Astrocyte of the hippocampus (primary cell): ENCODE measurements around the gene NPIPA1.
A peak's percentile ranks its signal among the peaks of the same experiment; 100 is the strongest.
"Not testable (repeated sequence)": the region's sequence is repeated elsewhere in the genome, so short reads cannot be mapped to it uniquely, and the experiment has no call there.

Source experiments
- DNase-seq: peaks from one replicate; pipeline ENCODE4 v3.0.0; 2011; ENCODE audit warnings: low read depth, low spot score

Gene NPIPA1

GRCh38 chr16:14976971-14977736 is 39.9 kb downstream of the NPIPA1 start:
- DNase-seq = not testable (repeated sequence)

DNA sequence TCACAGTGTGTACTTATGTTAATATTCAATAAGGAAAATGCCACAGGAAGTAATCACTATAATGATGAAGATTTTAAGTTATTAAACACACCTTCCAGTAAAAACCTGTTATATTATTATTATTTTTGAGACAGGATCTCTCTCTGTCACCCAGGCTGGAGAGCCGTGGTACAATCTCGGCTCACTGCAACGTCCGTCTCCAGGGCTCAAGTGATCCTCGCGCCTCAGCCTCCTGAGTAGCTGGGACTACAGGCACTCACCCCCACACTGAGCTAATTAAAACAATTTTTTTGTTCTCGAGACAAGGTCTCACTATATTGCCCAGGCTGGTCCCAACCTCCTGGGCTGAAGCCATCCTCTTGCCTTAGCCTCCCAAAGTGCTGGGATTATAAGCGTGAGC is 41.0 kb downstream of the NPIPA1 start:
- DNase-seq = not testable (repeated sequence)

DNA sequence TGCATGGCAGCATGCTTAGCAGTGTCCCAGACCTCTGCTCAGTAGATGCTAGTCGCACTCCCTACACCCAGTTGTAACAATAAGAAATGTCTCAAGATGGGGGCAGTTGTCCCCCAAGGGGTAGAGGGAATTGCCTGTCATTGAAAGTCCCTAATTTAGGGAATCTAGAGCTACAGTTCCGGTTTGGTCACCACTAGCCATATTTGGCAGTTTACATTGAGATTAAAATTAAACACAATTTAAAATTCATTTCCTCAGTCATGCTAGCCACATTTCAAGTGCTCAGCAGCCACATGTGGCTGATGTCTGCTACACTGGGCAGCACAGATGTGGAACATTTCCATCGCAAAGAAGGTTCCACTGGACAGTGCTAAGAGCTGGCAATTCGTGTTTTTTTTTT is 41.7 kb downstream of the NPIPA1 start:
- not testable (repeated sequence) for DNase-seq

- DNase-seq = not testable (repeated sequence)
Observed at GRCh38 chr16:14981234-14981633, 44.0 kb downstream of the NPIPA1 start.

DNA sequence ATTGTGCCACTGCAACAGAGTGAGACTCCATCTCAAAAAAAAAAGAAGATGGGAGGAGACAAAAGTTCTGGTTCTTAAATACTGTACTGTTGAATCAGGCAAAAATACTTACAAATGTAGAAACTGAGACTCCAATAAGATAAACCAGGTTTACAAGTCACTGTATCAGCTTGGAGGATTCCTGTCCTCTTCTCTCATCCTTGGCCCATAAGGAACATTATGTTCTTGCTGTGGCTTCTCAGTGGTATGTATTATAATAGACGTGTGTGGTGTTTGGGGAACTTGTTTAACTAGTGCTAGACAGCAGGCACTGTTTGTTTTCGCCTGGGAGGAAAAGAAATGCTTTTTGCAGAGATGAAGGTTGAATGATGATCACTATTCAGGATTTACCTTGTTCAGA is 45.3 kb downstream of the NPIPA1 start:
- not testable (repeated sequence) for DNase-seq

DNA sequence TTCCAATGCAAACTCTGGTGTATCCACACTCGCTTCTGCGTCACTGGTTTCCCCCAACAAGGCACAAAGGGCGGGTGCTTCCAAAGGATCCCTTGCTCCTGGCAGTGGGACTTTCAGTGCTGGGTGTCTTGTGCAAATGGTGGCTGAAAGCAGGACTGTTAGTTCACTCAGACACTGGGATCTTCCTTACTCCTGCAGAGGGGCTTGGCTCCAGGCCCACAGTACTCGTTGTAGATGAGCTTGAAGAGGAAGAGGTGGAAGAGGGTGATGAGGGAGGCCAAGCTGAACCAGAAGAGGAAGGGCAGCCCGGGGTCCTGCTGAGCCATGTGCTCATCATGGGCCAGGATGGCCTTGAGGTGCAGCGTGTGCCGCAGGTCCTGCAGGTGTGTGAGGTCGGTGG is 50.8 kb downstream of the NPIPA1 start:
- DNase-seq = not testable (repeated sequence)

- DNase-seq = not testable (repeated sequence)
Observed at GRCh38 chr16:14988661-14989191, 51.5 kb downstream of the NPIPA1 start.

- DNase-seq = peak; percentile 56
Observed at GRCh38 chr16:14989291-14990281, 52.3 kb downstream of the NPIPA1 start.

GRCh38 chr16:14993277-14994151 is 56.3 kb downstream of the NPIPA1 start:
- not testable (repeated sequence) for DNase-seq

- DNase-seq = peak; percentile 30
Observed at GRCh38 chr16:14996702-14997101, 59.5 kb downstream of the NPIPA1 start.

GRCh38 chr16:14998300-14998699 is 61.1 kb downstream of the NPIPA1 start:
- DNase-seq = not testable (repeated sequence)

- not testable (repeated sequence) for DNase-seq
Observed at GRCh38 chr16:14999845-15000244, 62.6 kb downstream of the NPIPA1 start.
